ENCODE results near the gene SUCLG2. TPM values are rescaled to one million over a fixed set of nuclear protein-coding genes. Genes with fewer than 3 reads are reported as not detected.

Gene SUCLG2
- total RNA-seq, 1 donor from 2014 or later: 20.8 TPM

DNA sequence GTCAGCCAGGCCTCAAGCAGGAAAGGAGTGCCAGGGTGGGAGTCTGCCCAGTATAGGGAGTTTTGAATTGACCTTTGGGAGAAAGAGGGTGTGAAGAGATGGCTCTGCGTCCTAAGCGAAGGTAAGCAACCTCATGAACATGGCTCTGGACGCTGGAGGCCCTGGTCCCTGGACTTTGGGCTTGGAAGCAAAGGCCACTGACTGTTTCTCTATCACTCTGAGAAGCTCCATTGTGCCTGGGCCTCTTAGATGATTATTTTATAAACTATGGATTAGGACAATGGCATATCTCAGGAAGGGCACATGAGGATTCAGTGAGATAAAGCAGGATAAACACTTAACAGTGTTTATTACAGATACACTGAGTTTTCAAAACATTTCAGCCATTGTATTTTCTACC lies 59.0 kb downstream of the SUCLG2 start:
- DNase-seq (ENCODE audit: low read depth) (no peak), FAIRE-seq (no peak)
- Histone ChIP-seq H4K20me1 (ENCODE audit: insufficient read depth, low read length) (peaks cover 9% of the 10 kb centered on the region), H3K9ac (ENCODE audit: low read length) (no peak overlapping the region), H3K9me3 (ENCODE audit: insufficient read depth, low read depth, low read length) (no peaks in the 10 kb centered on the region), H3K27me3 (ENCODE audit: insufficient read depth, low read length) (no peaks in the 10 kb centered on the region), H3K4me3 (ENCODE audit: insufficient read depth, low read depth, low read length) (no peak overlapping the region), H3K4me2 (ENCODE audit: low read length) (no peak overlapping the region), H2AFZ (ENCODE audit: low read depth, low read length) (no peak overlapping the region), H3K27ac (ENCODE audit: low read depth, low read length) (no peak overlapping the region), H3K36me3 (ENCODE audit: insufficient read depth, low read length) (no peaks in the 10 kb centered on the region), H3K79me2 (ENCODE audit: insufficient read depth, low read length) (peaks cover 4% of the 10 kb centered on the region), H3K4me1 (ENCODE audit: insufficient read depth, low read length) (no peaks in the 10 kb centered on the region)
- Mint-ChIP-seq H3K4me3 (ENCODE audit: unreplicated experiment) (no peak overlapping the region), H3K27me3 (ENCODE audit: low read depth, unreplicated experiment) (no peaks in the 10 kb centered on the region), H3K27ac (ENCODE audit: unreplicated experiment) (no peak overlapping the region), H3K4me1 (ENCODE audit: low read depth, unreplicated experiment) (no peaks in the 10 kb centered on the region), H3K9me3 (ENCODE audit: unreplicated experiment) (no peaks in the 10 kb centered on the region), H3K36me3 (ENCODE audit: low read depth, unreplicated experiment) (peaks cover 10% of the 10 kb centered on the region)
- TF ChIP-seq EZH2 (IDR thresholded peaks at IDR 0.05; ENCODE audit: insufficient read depth, low read length): no peak
- TF ChIP-seq, protein P1, sequence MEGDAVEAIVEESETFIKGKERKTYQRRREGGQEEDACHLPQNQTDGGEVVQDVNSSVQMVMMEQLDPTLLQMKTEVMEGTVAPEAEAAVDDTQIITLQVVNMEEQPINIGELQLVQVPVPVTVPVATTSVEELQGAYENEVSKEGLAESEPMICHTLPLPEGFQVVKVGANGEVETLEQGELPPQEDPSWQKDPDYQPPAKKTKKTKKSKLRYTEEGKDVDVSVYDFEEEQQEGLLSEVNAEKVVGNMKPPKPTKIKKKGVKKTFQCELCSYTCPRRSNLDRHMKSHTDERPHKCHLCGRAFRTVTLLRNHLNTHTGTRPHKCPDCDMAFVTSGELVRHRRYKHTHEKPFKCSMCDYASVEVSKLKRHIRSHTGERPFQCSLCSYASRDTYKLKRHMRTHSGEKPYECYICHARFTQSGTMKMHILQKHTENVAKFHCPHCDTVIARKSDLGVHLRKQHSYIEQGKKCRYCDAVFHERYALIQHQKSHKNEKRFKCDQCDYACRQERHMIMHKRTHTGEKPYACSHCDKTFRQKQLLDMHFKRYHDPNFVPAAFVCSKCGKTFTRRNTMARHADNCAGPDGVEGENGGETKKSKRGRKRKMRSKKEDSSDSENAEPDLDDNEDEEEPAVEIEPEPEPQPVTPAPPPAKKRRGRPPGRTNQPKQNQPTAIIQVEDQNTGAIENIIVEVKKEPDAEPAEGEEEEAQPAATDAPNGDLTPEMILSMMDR (IDR thresholded peaks at IDR 0.05; ENCODE audit: insufficient read depth, low read depth, low read length): no peak

DNA sequence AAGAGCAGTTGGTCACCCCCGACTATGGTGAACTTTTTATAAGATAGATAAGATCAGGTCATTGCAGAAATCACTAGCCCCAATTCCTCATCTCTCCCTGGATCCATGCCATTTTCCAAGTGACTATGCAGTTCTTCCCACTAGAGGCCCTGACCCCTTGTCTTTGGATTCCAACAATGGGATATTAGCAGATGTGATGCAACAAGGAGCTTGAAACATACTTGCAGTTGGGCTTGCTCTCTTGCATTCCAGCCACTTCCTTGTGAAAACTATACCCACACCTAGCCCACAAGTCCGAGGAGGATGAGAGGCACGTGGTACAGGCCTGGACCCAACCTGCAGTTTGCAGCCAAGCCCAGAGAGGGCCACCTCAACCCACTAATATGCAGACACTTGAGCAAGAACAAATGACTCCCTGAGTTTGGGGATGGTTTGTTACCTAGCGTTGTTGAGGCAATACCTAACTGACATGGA lies 60.6 kb downstream of the SUCLG2 start:
- Histone ChIP-seq H3K4me1 (ENCODE audit: insufficient read depth, low read length) (no peaks in the 10 kb centered on the region), H3K36me3 (ENCODE audit: insufficient read depth, low read length) (no peaks in the 10 kb centered on the region), H3K9me3 (ENCODE audit: insufficient read depth, low read depth, low read length) (no peaks in the 10 kb centered on the region), H3K27me3 (ENCODE audit: insufficient read depth, low read length) (no peaks in the 10 kb centered on the region), H3K79me2 (ENCODE audit: insufficient read depth, low read length) (peaks cover 4% of the 10 kb centered on the region), H2AFZ (ENCODE audit: low read depth, low read length) (no peak overlapping the region), H3K4me2 (ENCODE audit: low read length) (no peak overlapping the region), H3K4me3 (ENCODE audit: insufficient read depth, low read depth, low read length) (no peak overlapping the region), H3K9ac (ENCODE audit: low read length) (no peak overlapping the region), H4K20me1 (ENCODE audit: insufficient read depth, low read length) (peaks cover 12% of the 10 kb centered on the region), H3K27ac (ENCODE audit: low read depth, low read length) (no peak overlapping the region)
- no peak for TF ChIP-seq EZH2 (IDR thresholded peaks at IDR 0.05; ENCODE audit: insufficient read depth, low read length)
- TF ChIP-seq, protein P1 (IDR thresholded peaks at IDR 0.05; ENCODE audit: insufficient read depth, low read depth, low read length): no peak
- no peaks in the 10 kb centered on the region for H3K9me3 Mint-ChIP-seq (ENCODE audit: unreplicated experiment)
- no peak overlapping the region for H3K27ac Mint-ChIP-seq (ENCODE audit: unreplicated experiment)
- H3K4me1 Mint-ChIP-seq (ENCODE audit: low read depth, unreplicated experiment): no peaks in the 10 kb centered on the region
- H3K36me3 Mint-ChIP-seq (ENCODE audit: low read depth, unreplicated experiment): peaks cover 6% of the 10 kb centered on the region
- DNase-seq (ENCODE audit: low read depth) (peak; percentile 9), FAIRE-seq (no peak)
- no peaks in the 10 kb centered on the region for H3K27me3 Mint-ChIP-seq (ENCODE audit: low read depth, unreplicated experiment)
- no peak overlapping the region for H3K4me3 Mint-ChIP-seq (ENCODE audit: unreplicated experiment)

DNA sequence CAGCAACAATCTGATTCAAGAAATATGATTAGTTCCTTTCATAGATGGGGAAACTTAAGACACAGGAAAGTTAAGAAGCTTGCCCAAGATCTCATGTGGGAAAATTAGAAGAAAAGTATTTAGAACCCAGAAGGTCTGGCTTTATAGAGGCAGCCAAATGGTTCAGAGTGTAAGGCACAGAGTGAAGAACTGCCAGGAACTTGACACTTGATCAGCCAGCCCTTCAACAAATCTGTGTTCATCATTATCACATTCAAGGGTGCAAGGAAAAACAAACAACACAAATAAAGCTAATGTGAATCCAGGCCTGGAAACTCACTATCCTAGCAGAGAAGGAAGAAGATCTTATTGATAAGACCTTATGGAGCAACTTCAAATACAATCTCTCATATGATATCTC lies 62.4 kb downstream of the SUCLG2 start:
- H3K27ac ChIP-seq (ENCODE audit: low read depth, low read length): no peak overlapping the region
- no peak overlapping the region for H3K27ac Mint-ChIP-seq (ENCODE audit: unreplicated experiment)
- no peaks in the 10 kb centered on the region for H3K27me3 ChIP-seq (ENCODE audit: insufficient read depth, low read length)
- no peaks in the 10 kb centered on the region for H3K4me1 ChIP-seq (ENCODE audit: insufficient read depth, low read length)
- H3K79me2 ChIP-seq (ENCODE audit: insufficient read depth, low read length): peaks cover 4% of the 10 kb centered on the region
- H3K9me3 ChIP-seq (ENCODE audit: insufficient read depth, low read depth, low read length): no peaks in the 10 kb centered on the region
- H3K36me3 Mint-ChIP-seq (ENCODE audit: low read depth, unreplicated experiment): peaks cover 3% of the 10 kb centered on the region
- no peak overlapping the region for H3K4me3 Mint-ChIP-seq (ENCODE audit: unreplicated experiment)
- H3K27me3 Mint-ChIP-seq (ENCODE audit: low read depth, unreplicated experiment): no peaks in the 10 kb centered on the region
- no peak for TF ChIP-seq EZH2 (IDR thresholded peaks at IDR 0.05; ENCODE audit: insufficient read depth, low read length)
- TF ChIP-seq, protein P1 (IDR thresholded peaks at IDR 0.05; ENCODE audit: insufficient read depth, low read depth, low read length): no peak
- peaks cover 12% of the 10 kb centered on the region for H4K20me1 ChIP-seq (ENCODE audit: insufficient read depth, low read length)
- no peaks in the 10 kb centered on the region for H3K9me3 Mint-ChIP-seq (ENCODE audit: unreplicated experiment)
- FAIRE-seq (peak; percentile 26), DNase-seq (ENCODE audit: low read depth) (no peak)
- H3K4me3 ChIP-seq (ENCODE audit: insufficient read depth, low read depth, low read length): no peak overlapping the region
- no peak overlapping the region for H2AFZ ChIP-seq (ENCODE audit: low read depth, low read length)
- no peaks in the 10 kb centered on the region for H3K4me1 Mint-ChIP-seq (ENCODE audit: low read depth, unreplicated experiment)
- H3K9ac ChIP-seq (ENCODE audit: low read length): no peak overlapping the region
- H3K4me2 ChIP-seq (ENCODE audit: low read length): no peak overlapping the region
- H3K36me3 ChIP-seq (ENCODE audit: insufficient read depth, low read length): no peaks in the 10 kb centered on the region
